PC-9 (cell line): ENCODE measurements around the gene IP6K1.

Experiments used
- EZH2 ChIP-seq: fragments of 200-600 bp; sonication (generic); IDR thresholded peaks from 2 replicates; pipeline ENCODE4 v1.8.0; 2017; ENCODE audit warnings: antibody characterized with exemption, low read depth
- TF ChIP-seq, protein P1 (sequence below): fragments of 200-600 bp; sonication (generic); conservative IDR thresholded peaks from 2 replicates; pipeline ENCODE4 v1.6.1; 2017; ENCODE audit warnings: mixed run types, antibody characterized with exemption, mild to moderate bottlenecking, moderate library complexity

DNA sequence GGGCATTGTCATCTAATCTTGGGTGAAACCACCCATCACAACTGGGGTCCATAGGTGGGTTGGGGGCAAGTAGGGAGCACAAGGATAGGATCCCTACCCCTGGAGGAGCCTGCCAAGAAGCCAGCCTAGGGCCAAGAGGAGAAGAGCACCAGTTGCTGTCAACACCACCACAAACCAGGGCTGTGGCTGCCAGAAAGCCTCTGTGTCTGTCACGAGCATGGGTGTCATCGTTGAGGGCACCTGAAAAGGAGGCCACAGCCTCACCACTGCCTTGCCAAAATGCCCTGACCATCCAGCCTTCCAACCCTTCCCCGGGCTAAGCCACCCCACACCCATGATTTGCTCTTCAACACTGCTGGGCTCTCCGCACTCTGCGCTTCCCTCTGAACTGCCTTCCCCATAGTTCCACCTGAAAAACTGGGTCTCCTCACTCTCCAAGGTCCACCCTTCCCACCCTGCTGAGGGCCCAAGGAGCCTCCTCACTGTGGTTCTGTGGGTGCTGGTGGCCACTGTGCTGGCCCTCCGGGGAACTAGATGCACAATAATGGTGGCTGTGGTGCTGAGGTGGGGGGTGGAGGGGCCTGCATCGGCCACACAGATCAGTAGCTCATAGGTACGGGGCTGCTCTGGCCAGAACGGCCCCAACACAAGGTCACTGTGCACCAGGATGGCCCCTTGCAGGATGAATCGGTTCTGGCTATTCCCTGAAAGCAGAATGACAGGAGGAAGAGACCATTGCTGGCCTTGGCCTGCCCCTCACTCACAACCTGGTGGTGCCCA lies 6.2 kb upstream of the IP6K1 start:
- TF ChIP-seq, protein P1, sequence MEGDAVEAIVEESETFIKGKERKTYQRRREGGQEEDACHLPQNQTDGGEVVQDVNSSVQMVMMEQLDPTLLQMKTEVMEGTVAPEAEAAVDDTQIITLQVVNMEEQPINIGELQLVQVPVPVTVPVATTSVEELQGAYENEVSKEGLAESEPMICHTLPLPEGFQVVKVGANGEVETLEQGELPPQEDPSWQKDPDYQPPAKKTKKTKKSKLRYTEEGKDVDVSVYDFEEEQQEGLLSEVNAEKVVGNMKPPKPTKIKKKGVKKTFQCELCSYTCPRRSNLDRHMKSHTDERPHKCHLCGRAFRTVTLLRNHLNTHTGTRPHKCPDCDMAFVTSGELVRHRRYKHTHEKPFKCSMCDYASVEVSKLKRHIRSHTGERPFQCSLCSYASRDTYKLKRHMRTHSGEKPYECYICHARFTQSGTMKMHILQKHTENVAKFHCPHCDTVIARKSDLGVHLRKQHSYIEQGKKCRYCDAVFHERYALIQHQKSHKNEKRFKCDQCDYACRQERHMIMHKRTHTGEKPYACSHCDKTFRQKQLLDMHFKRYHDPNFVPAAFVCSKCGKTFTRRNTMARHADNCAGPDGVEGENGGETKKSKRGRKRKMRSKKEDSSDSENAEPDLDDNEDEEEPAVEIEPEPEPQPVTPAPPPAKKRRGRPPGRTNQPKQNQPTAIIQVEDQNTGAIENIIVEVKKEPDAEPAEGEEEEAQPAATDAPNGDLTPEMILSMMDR, result no peak
- no peak for TF ChIP-seq EZH2
